Pancreas (tissue), 10 donors: Measurements from ENCODE around the gene GPR25. TPM values are rescaled to one million over a fixed set of nuclear protein-coding genes. Genes with fewer than 3 reads are reported as not detected.

ENCODE experiments used
- ATAC-seq, 4 donors: fragments of 200-7000 bp; cut with Tn5 transposase; one replicate each; pipeline versions ENCODE4 v1.8.0 to v1.9.1; 2020; ENCODE audit warnings: mild to moderate bottlenecking in 4 of 4, moderate library complexity in 4 of 4
- DNase-seq, 6 donors: peaks; one replicate each; pipeline ENCODE4 v3.0.0-alpha.2; 2020
- FAIRE-seq: peaks from 2 replicates; lab custom pipeline; 2012; peaks lifted over from hg19 to GRCh38; lab: Jason Lieb, UNC
- H3K27ac ChIP-seq, 4 donors: fragments of 200-600 bp; sonication (generic); 1 replicate in 3 of 4; 2 replicates in 1 of 4; pipeline versions ENCODE4 v1.5.0 to v1.8.0; 2020
- H3K27me3 ChIP-seq, 4 donors: fragments of 200-600 bp; one replicate each; pipeline ENCODE4 v1.8.0; 2021
- H3K36me3 ChIP-seq, 3 donors: fragments of 200-600 bp; sonication (generic) in 1 of 3; one replicate each; pipeline versions ENCODE4 v1.5.0 to v1.8.0; 2020 to 2021
- H3K4me1 ChIP-seq, 3 donors: fragments of 200-600 bp; one replicate each; pipeline ENCODE4 v1.8.0; 2021
- H3K4me3 ChIP-seq, 4 donors: fragments of 200-600 bp; sonication (generic) in 2 of 4; one replicate each; pipeline versions ENCODE4 v1.5.0 to v1.8.0; 2020 to 2021
- H3K9me3 ChIP-seq, 4 donors: fragments of 200-600 bp; one replicate each; pipeline ENCODE4 v1.8.0; 2021
- CTCF ChIP-seq, 4 donors: fragments of 200-600 bp; sonication (generic) in 3 of 4; IDR thresholded peaks; one replicate each; pipeline versions ENCODE4 v1.5.0 to v1.8.0; 2021; ENCODE audit warnings: antibody characterized with exemption in 4 of 4
- WGBS, 2 donors: extraction: QIAGEN DNeasy Blood & Tissue Kit; methylation state at CpG; one replicate each; pipeline ENCODE4 v1.1.7; 2013; 5-methylcytosine and 5-hydroxymethylcytosine counted together
- intact Hi-C, 3 donors: fragments of 100-400 bp; cut with DNase I; formaldehyde crosslinking; loops; one replicate each; pipeline versions ENCODE4 v1.11.1 to v1.14.2; 2022
- polyA plus RNA-seq, 2 donors: library from polyadenylated mRNA; stranded (reverse); fragments of 200-250 nt; gene quantifications; one replicate each; pipeline ENCODE4 v1.2.3, GENCODE V29; 2013
- total RNA-seq, 6 donors: library from RNA; stranded (reverse); fragmentation: NEBNext Ultra II Directional in 4 of 6; extraction: Animal tissue kit (Norgen Biotek cat#: 25700) in 4 of 6; gene quantifications; one replicate each; pipeline versions ENCODE4 v1.2.1 to v1.2.4, GENCODE V29; 2021 to 2023
- donor health status: healthy with polysubstance abuse.
- donor health status: DM: no; HTN: no; CAD: no; lungs with moderate emphysema.
- donor health status: DM: no; HTN: no; CAD: no.
- donor health status: control.
- donor health status: control.
- donor health status: Bipolar disorder and iron deficiency.
- donor health status: DM: yes; HTN: yes; CAD: no.
- donor health status: DM: no; HTN: no; CAD: no.
- donor health status: DM: no; HTN: no; CAD: no.
- donor health status: DM: yes; HTN: yes; CAD: no.

The GPR25 gene
- total and polyA plus RNA-seq, 8 donors: 0.31 TPM; not detected in 7

- Histone ChIP-seq H3K27ac (no peak overlapping the region), H3K9me3 (no peaks in the 10 kb centered on the region), H3K27me3 (no peaks in the 10 kb centered on the region), H3K4me3 (no peak overlapping the region), H3K4me1 (no peaks in the 10 kb centered on the region), H3K36me3 (no peaks in the 10 kb centered on the region)
- no peak for DNase-seq
- no peak for TF ChIP-seq CTCF (IDR thresholded peaks at IDR 0.05)
- WGBS, 2 donors: 73 to 74% methylated on average over 1 of the region's 1 CpG
- intact Hi-C loops: no loop called here
- no peak for FAIRE-seq
- no peak for ATAC-seq
Observed at GRCh38 chr1:200923601-200924000, 50.8 kb downstream of the GPR25 start.

Other genes with a start within 250 kb of the GPR25 start
- 10 to 100 TPM in 4 of 6 donors, 1 to 10 TPM in 2; 9.0 to 12.8 (median 10.2) TPM for gene DDX59, start 203.1 kb upstream of the GPR25 start, total RNA-seq
- 10 to 100 TPM; 19.9 to 24.6 TPM for gene DDX59, start 203.1 kb upstream of the GPR25 start, polyA plus RNA-seq
- 10 to 100 TPM in 1 of 6 donors, 1 to 10 TPM in 5; 3.5 to 10.3 (median 5.0) TPM for gene CAMSAP2, start 134.1 kb upstream of the GPR25 start, total RNA-seq
- gene CAMSAP2, start 134.1 kb upstream of the GPR25 start, polyA plus RNA-seq: 1 to 10 TPM; 2.7 to 4.7 TPM
- 10 to 100 TPM in 4 of 6 donors, 1 to 10 TPM in 2; 5.0 to 26.6 (median 12.9) TPM for gene INAVA, start 21.9 kb downstream of the GPR25 start, total RNA-seq
- gene INAVA, start 21.9 kb downstream of the GPR25 start, polyA plus RNA-seq: 10 to 100 TPM; 13.1 to 17.8 TPM
- gene KIF21B, start 150.7 kb downstream of the GPR25 start, total RNA-seq: 1 to 10 TPM in 2 of 6 donors, under 1 TPM in 4; 0.51 to 2.5 (median 0.93) TPM
- 1 to 10 TPM in 1 of 2 donors, under 1 TPM in 1; 0.84 to 1.0 TPM for gene KIF21B, start 150.7 kb downstream of the GPR25 start, polyA plus RNA-seq
- gene CACNA1S, start 239.4 kb downstream of the GPR25 start, total RNA-seq: not detected
- under 1 TPM in 1 of 2 donors, not detected in 1; under 0.01 TPM for gene CACNA1S, start 239.4 kb downstream of the GPR25 start, polyA plus RNA-seq